LoVo (cell line): Measurements from ENCODE around the gene DESI1.

ENCODE experiments used
- DNase-seq: peaks from one replicate; pipeline ENCODE4 v3.0.0-alpha.2; 2016; ENCODE audit warnings: low spot score

DESI1 gene

DNA sequence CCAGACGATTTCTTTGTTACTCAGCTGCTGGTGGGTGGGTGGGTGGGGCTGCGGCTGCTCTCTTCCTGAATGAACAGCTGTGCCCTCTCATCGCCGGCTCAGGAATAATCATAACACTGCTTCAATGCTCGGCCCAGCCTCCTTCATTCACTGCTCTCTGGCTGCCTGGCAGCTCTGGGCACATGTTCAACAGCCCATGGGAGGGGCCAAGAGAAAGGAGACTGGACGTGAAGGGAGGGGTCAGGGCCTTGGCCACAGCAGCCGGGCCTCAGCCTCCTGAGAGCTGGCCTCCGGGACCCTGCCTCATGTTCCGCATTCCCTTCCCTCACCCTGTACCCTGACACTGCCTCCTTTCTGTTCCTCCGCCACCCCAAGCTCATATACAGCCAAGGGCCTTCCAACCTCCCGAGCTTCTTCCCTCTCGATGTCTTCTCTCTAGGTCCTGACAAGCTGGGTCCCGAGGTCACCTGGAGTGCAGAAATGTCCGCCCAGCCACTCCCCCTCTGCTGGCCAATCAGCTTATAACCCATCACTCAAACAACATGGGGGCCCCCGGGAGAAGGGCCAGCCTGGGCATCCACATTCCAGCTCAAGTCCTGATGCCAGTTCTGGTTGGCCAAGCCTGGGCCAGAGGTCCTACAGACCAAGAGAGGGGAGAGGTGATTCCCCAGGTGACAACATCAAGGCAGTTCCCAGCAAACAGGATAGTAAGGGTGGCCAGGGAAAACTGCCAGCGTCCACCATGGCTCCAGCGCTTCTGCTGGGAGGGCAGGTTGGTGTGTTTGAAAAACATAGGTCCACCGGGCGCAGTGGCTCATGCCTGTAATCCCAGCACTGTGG lies 63.2 kb downstream of the DESI1 start:
- no peak for DNase-seq

DNA sequence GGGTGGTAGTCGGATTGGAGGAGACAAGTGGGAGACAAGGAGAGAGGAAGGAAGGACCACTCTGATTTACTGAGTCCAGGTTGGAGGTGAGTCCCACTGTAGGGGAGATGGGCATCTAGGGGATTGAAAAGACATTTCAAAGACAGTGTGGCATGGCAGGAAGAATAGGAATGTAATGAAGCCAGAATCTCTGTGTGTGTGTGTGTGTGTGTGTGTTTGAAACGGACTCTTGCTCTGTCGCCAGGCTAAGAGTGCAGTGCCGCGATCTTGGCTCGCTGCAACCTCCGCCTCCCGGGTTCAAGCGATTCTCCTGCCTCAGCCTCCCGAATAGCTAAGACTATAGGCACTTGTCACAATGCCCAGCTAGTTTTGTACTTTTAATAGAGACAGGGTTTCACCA lies 64.3 kb downstream of the DESI1 start:
- no peak for DNase-seq

DNA sequence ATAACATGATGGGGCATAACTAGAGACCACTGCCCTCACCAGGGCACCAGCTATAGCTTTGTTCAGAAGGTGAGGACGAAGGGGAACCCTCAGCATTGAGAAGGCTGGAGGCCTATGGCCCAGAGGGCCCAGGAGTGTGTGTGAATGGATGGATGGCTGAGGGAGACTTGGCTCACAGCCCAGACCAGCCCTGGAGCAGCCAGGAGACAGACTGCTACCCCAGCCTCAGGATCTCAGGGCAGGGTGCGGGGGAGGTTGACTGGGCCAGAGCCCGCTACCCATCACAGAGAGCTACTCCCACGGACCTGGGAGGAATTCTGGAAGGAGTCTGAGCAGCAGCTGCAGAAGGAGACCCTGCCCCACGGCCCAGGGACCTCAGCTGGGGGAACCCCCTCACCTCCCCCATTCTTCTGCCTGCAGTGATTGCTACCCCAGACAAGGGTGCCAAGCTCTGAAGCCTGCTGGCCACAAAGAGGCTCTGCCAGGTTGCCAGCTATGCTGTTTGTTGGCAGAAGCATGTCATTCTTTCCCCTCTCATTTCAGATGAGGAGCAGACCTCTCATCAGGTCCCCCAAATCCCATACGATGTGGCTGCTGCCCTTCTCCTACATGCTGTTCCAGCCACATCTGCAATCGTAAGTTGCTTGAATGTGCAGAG lies 65.4 kb downstream of the DESI1 start:
- no peak for DNase-seq

DNA sequence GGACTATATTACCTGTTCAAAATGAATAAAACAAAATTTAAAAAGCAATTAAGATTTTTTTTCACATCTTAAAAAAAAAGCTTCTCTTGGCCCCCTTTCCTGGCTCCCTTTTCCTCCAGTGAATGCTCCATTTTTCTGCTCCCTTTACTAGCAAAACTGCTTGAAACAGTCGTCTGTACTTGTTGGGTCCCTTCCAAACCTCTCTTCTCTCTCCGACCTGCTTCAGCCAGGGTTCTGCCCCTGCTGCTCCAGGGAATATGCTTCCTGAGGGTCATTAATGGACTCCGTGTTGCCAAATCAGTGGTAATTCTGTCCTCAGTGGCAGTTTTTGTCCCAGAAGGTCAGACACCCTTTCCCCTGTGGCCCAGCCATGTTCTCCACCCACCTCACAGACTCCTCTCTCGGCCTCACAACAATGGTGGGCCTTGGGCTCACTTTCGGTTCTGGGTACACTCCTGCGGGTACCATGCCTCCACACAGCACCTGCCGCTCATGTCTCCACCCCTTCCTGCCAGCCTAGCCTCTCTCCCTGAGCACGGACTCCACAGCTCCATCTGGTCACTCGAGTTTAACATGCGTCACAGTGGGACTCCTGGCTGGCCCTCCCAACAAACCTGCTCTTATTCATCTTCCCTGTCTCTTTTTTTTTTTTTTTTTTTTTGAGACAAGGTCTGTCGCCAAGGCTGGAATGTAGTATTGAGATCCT lies 68.8 kb downstream of the DESI1 start:
- DNase-seq = no peak

DNA sequence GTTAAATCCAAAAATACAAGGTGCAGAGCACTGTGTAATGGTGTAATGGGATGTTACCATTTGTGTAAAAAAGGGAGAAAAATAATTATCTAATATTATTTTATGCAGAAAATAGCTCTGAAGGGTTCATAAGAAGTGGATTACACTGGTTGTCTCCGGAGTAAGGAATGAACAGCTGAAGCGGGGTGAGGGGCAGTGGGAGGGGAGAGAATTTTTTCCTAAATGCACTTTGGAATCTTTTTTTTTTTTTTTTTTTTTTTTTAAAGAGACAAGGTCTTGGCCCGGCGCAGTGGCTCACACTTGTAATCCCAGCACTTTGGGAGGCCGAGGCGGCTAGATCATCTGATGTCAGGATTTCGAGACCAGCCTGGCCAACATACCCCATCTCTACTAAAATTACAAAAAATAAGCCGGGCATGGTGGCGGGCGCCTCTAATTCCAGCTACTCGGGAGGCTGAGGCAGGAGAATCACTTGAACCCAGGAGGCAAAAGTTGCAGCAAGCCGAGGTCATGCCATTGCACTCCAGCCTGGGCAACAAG lies 69.8 kb downstream of the DESI1 start:
- no peak for DNase-seq

DNA sequence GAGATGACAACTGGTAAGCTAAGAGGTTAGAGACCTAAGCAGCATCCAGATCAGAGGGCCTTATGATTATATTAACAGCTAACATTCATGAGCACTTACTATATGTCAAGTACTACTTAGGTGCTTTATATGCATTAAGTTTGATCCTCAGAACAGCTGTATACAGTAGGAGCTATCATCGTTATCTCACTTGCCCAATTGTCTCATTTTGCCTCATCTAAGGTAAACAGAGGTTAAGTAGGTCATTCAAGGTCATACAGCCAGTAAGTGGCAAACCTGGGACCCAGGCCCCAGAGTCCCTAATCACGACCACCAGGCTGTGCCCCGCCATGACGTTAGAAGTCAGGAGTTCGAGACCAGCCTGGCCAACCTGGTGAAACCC lies 72.0 kb downstream of the DESI1 start:
- DNase-seq = no peak
